ENCODE measurements around the gene TBC1D5. TPM values are rescaled to one million over a fixed set of nuclear protein-coding genes. Genes with fewer than 3 reads are reported as not detected.

TBC1D5 gene
- total and polyA plus RNA-seq, 2 of the 4 experiments (the other 2 are of a cell fraction): 16.4 to 57.0 TPM

DNA sequence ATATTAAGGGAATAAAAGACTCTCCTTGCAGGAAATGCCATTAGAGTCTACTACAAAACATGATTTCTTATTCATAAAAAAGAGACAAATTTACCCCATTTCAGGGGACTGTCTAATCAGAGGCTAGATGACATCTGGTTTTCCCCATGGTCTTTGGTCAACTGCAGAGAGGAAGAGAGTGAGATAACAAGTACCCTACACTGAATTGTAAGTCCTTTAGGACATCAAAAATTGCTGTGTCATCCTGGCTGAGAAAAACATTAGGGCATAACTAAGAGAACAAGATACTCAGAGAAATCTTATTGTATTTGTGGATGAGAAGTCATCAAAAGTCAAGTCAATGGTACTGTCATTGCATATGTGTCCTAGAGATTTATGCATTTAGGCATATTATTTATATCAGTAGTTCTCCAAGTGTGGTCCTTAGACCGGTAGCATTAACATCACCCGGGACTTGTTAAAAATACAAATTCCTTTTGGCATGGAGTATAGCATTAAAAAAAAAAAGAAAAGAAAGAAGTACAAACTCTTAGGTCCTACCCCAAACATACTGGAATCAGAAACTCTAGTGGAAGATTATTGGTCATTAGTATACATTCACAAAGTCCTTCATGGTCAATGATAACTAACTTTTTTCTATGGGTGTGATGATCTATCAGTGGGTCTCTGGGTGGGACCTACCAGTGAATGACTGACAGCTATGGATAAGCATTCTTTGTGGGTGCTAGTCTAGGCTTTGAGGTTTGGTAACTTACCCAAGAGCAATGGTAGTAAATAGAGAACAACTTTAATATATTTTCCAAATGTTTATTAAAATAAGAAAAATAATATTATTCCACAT is 29.0 kb upstream of the TBC1D5 start:
- DNase-seq: no peak
- Histone ChIP-seq H3K27me3 (ENCODE audit: control insufficient read depth, insufficient read depth, low read length) (no peaks in the 10 kb centered on the region), H3K18ac (ENCODE audit: low read depth, low read length) (no peak overlapping the region), H3K79me1 (ENCODE audit: low read depth in 1 of 2, low read length in 2 of 2) (no peaks in the 10 kb centered on the region), H3K4me1 (ENCODE audit: control insufficient read depth, insufficient read depth, low read length) (no peaks in the 10 kb centered on the region), H3K4ac (ENCODE audit: low read depth, low read length) (no peak overlapping the region), H3K9me1 (ENCODE audit: insufficient read depth, low read length) (no peaks in the 10 kb centered on the region), H3K36me3 (ENCODE audit: control insufficient read depth, insufficient read depth, low read length) (no peaks in the 10 kb centered on the region), H3K23ac (ENCODE audit: low read depth, low read length) (no peak overlapping the region), H2AK5ac (ENCODE audit: low read depth, low read length) (no peak overlapping the region), H2BK120ac (ENCODE audit: low read depth, low read length) (no peak overlapping the region), H4K91ac (ENCODE audit: insufficient read depth, low read depth, low read length) (no peak overlapping the region), H3K56ac (ENCODE audit: extremely low read depth, insufficient read depth, low read length) (no peak overlapping the region), H3K9me3 (ENCODE audit: control insufficient read depth, insufficient read depth, low read length) (no peaks in the 10 kb centered on the region), H4K20me1 (ENCODE audit: insufficient read depth, low read length) (no peaks in the 10 kb centered on the region), H3K27ac (ENCODE audit: insufficient read depth, low read length) (no peak overlapping the region), H2BK15ac (ENCODE audit: low read depth, low read length) (no peak overlapping the region), H2AFZ (replicated peaks; ENCODE audit: low read length, poor library complexity) (no peak overlapping the region), H4K5ac (ENCODE audit: low read depth, low read length) (no peak overlapping the region), H4K8ac (ENCODE audit: low read depth in 2 of 2, low read length in 2 of 2) (no peak overlapping the region), H3K14ac (replicated peaks; ENCODE audit: low read depth, low read length) (no peak overlapping the region), H3K4me3 (ENCODE audit: insufficient read depth, low read depth, low read length) (no peak overlapping the region), H3K4me2 (ENCODE audit: low read depth, low read length) (no peak overlapping the region), H2BK20ac (ENCODE audit: low read depth, low read length) (no peak overlapping the region), H2AK9ac (replicated peaks; ENCODE audit: low read depth, low read length, poor library complexity) (no peak overlapping the region), H3K9ac (ENCODE audit: low read depth, low read length) (no peak overlapping the region), H2BK5ac (ENCODE audit: low read depth, low read length, poor library complexity, severe bottlenecking) (no peak overlapping the region)
- ATAC-seq (ENCODE audit: low read depth): no peak
- intact Hi-C loops (cut with micrococcal nuclease): no loop called here
- dilution Hi-C loops (cut with HindIII; ENCODE audit: low sequenced_read_pairs, unreplicated experiment): no loop called here
- no TSS peak for BruUV-seq (replicated peaks)
- CTCF ChIA-PET: interaction anchor here (0.5 kb wide), 1 partner anchor 176 kb away, joined by 3 read pairs; no protein-coding TSS in a partner anchor
- POLR2A ChIA-PET (ENCODE audit: unreplicated experiment): no interaction called here
- no CpG with 5 or more reads among the region's 2 CpGs for WGBS, 2 experiments (ENCODE audit: extremely low coverage in 2 of 2, insufficient read length in 1 of 2)
- in situ Hi-C loops (cut with MboI; ENCODE audit: low sequenced_read_pairs): no loop called here
- TF ChIP-seq NFE2L2 (IDR thresholded peaks at IDR 0.05; ENCODE audit: low read depth, low read length): peak; percentile 93
- TF ChIP-seq RFX5 (IDR thresholded peaks at IDR 0.05; ENCODE audit: low read depth, low read length): no peak
- TF ChIP-seq, protein P1, sequence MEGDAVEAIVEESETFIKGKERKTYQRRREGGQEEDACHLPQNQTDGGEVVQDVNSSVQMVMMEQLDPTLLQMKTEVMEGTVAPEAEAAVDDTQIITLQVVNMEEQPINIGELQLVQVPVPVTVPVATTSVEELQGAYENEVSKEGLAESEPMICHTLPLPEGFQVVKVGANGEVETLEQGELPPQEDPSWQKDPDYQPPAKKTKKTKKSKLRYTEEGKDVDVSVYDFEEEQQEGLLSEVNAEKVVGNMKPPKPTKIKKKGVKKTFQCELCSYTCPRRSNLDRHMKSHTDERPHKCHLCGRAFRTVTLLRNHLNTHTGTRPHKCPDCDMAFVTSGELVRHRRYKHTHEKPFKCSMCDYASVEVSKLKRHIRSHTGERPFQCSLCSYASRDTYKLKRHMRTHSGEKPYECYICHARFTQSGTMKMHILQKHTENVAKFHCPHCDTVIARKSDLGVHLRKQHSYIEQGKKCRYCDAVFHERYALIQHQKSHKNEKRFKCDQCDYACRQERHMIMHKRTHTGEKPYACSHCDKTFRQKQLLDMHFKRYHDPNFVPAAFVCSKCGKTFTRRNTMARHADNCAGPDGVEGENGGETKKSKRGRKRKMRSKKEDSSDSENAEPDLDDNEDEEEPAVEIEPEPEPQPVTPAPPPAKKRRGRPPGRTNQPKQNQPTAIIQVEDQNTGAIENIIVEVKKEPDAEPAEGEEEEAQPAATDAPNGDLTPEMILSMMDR (conservative IDR thresholded peaks at IDR 0.05; ENCODE audit: low read depth, low read length): no peak

All from IMR-90 (cell line).